Measurements from ENCODE around the gene MAEA. TPM values are rescaled to one million over a fixed set of nuclear protein-coding genes. Genes with fewer than 3 reads are reported as not detected.

Gene MAEA
- total RNA-seq, 2 experiments from 2014 or later, result 61.5 to 63.2 TPM

GRCh38 chr4:1375761-1376322 is 86.2 kb downstream of the MAEA start:
- ATAC-seq (ENCODE audit: poor library complexity), result no peak
- CTCF ChIA-PET, result no interaction called here
- Histone ChIP-seq H3K4me1 (ENCODE audit: insufficient read depth, low read length) (no peaks in the 10 kb centered on the region), H3K4me3 (ENCODE audit: low read length) (no peak overlapping the region), H3K9me3 (ENCODE audit: control insufficient read depth in 1 of 2, insufficient read depth in 1 of 2, low read length in 2 of 2) (no peaks in the 10 kb centered on the region), H3K27ac (ENCODE audit: low read depth in 1 of 2, low read length in 2 of 2) (no peak overlapping the region), H3K36me3 (ENCODE audit: insufficient read depth, low read length) (peaks cover 17% of the 10 kb centered on the region), H3K27me3 (ENCODE audit: control insufficient read depth in 1 of 2, insufficient read depth in 2 of 2, low read length in 2 of 2) (no peaks in the 10 kb centered on the region)
- peak in 1 of 14 experiments; percentile 5 for DNase-seq
- intact Hi-C loops (cut with DNase I, micrococcal nuclease), result no loop called here
- no peaks in the 10 kb centered on the region for H3K4me1 Mint-ChIP-seq (ENCODE audit: low read depth)
- peaks cover 31% of the 10 kb centered on the region for H3K36me3 Mint-ChIP-seq (ENCODE audit: low read depth)
- POLR2A ChIA-PET, result no interaction called here
- no peak overlapping the region for H3K27ac Mint-ChIP-seq
- H3K9me3 Mint-ChIP-seq, result no peaks in the 10 kb centered on the region
- H3K4me3 Mint-ChIP-seq, result no peak overlapping the region
- TF ChIP-seq CTCF (IDR thresholded peaks at IDR 0.05), result no peak
- H3K27me3 Mint-ChIP-seq, result no peaks in the 10 kb centered on the region

DNA sequence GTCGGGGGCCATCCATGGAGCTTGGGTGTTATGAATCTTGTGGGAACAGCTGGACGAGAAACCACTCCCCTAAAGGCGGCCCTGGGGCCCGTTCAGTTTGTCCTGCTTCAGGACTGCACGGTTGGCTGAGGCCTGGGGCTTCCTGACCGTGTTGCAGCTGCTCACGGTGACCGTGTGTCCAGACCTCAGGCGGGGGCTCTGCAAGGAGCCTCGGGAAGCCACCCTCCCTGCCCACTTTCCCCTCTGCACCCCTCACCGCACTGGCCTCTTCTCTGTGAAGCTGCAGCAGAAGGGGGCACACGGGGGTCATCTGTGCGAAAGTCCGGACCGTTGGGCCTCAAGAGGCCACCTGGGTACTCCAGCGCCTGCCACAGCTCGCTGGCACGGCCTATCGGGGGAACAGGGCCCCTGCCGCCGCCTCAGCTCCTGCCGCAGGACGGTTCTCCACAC is 86.7 kb downstream of the MAEA start:
- H3K36me3 Mint-ChIP-seq (ENCODE audit: low read depth), result peaks cover 29% of the 10 kb centered on the region
- ATAC-seq (ENCODE audit: poor library complexity) (no peak), DNase-seq (peak in 1 of 14 experiments; percentile 3)
- no peaks in the 10 kb centered on the region for H3K27me3 ChIP-seq (ENCODE audit: control insufficient read depth in 1 of 2, insufficient read depth in 2 of 2, low read length in 2 of 2)
- no peaks in the 10 kb centered on the region for H3K9me3 Mint-ChIP-seq
- no peak for TF ChIP-seq CTCF (IDR thresholded peaks at IDR 0.05)
- H3K27ac ChIP-seq (ENCODE audit: low read depth in 1 of 2, low read length in 2 of 2), result no peak overlapping the region
- no peaks in the 10 kb centered on the region for H3K4me1 ChIP-seq (ENCODE audit: insufficient read depth, low read length)
- H3K9me3 ChIP-seq (ENCODE audit: control insufficient read depth in 1 of 2, insufficient read depth in 1 of 2, low read length in 2 of 2), result no peaks in the 10 kb centered on the region
- intact Hi-C loops (cut with DNase I, micrococcal nuclease), result no loop called here
- no peak overlapping the region for H3K4me3 Mint-ChIP-seq
- no peak overlapping the region for H3K4me3 ChIP-seq (ENCODE audit: low read length)
- no peaks in the 10 kb centered on the region for H3K27me3 Mint-ChIP-seq
- H3K36me3 ChIP-seq (ENCODE audit: insufficient read depth, low read length), result peaks cover 17% of the 10 kb centered on the region
- CTCF ChIA-PET, result no interaction called here
- POLR2A ChIA-PET, result no interaction called here
- H3K27ac Mint-ChIP-seq, result no peak overlapping the region
- H3K4me1 Mint-ChIP-seq (ENCODE audit: low read depth), result no peaks in the 10 kb centered on the region

DNA sequence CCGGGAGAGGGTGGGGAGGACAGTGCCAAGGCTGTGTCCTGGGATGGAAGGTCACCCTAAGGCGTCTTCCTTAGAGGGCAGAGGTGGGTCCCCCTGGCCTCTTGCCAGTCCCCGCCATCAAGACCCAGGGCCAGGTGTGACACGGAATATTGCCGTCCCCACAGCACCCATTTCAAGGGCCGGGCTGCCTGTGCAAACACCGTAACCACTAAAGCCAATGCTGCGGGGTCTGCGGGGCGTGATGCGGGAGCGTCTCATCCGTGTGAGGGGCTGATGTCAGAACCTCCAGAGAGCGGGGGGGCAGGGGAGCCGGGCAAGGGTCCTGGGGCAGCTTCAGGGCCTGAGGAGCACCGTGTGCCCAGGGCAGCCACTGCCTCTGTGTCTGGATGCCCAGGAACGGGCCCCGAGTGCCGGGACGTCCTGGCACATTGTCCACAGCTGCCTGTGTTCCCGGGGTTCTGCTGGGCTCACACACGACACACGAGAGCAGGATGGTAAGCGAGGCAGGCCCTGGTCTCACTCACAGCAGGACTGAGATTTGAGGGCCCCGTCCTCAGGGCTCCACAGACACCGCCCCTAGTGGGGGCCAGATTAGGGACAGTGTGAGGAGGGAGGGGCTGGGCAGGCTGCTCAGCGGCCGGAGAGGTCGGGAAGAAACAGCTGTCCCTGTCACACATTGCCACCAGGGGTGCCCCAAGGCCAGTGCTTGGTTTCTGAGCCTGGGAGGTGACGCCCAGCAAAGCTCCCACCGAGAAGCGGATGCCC is 87.3 kb downstream of the MAEA start:
- TF ChIP-seq CTCF (IDR thresholded peaks at IDR 0.05), result no peak
- no peaks in the 10 kb centered on the region for H3K9me3 Mint-ChIP-seq
- intact Hi-C loops (cut with DNase I, micrococcal nuclease), result no loop called here
- no peak overlapping the region for H3K4me3 Mint-ChIP-seq
- Histone ChIP-seq H3K36me3 (ENCODE audit: insufficient read depth, low read length) (peaks cover 13% of the 10 kb centered on the region), H3K27me3 (ENCODE audit: control insufficient read depth in 1 of 2, insufficient read depth in 2 of 2, low read length in 2 of 2) (no peaks in the 10 kb centered on the region), H3K9me3 (ENCODE audit: control insufficient read depth in 1 of 2, insufficient read depth in 1 of 2, low read length in 2 of 2) (no peaks in the 10 kb centered on the region), H3K4me3 (ENCODE audit: low read length) (no peak overlapping the region), H3K4me1 (ENCODE audit: insufficient read depth, low read length) (no peaks in the 10 kb centered on the region), H3K27ac (ENCODE audit: low read depth in 1 of 2, low read length in 2 of 2) (no peak overlapping the region)
- POLR2A ChIA-PET, result no interaction called here
- CTCF ChIA-PET, result no interaction called here
- H3K4me1 Mint-ChIP-seq (ENCODE audit: low read depth), result no peaks in the 10 kb centered on the region
- ATAC-seq (ENCODE audit: poor library complexity), result no peak
- H3K27me3 Mint-ChIP-seq, result no peaks in the 10 kb centered on the region
- H3K27ac Mint-ChIP-seq, result no peak overlapping the region
- peak in 1 of 14 experiments; percentile 4 for DNase-seq
- peaks cover 23% of the 10 kb centered on the region for H3K36me3 Mint-ChIP-seq (ENCODE audit: low read depth)
